HG03095 (cell line): ENCODE data around the gene BSCL2.
"Not testable (repeated sequence)": the region's sequence is repeated elsewhere in the genome, so short reads cannot be mapped to it uniquely, and the experiment has no call there.

ENCODE experiments used
- ATAC-seq: cut with Tn5 transposase; IDR thresholded peaks from one replicate; pipeline ENCODE4 v1.9.1; 2021; ENCODE audit warnings: moderate library complexity; ENCODE audit not compliant: unreplicated experiment

BSCL2 gene

DNA sequence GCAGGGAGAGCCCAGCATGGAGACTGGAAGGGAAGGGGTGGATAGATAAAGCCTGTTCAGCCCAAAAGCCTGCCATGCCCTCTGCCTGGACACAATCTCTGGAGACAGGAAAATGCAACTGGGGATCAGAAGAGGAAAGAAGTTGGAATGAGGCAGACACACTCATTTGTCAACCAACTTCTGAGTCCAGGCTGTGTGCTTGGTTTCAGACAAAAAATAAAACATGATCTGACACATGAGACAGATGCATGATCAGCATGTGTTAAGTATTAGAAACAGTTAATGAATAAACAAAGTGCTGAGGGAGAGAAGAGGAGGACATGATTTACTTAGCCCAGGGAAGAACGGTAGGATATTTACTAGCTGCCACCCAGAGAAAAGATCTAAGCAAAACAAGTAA lies 18.7 kb downstream of the BSCL2 start:
- ATAC-seq = no peak

DNA sequence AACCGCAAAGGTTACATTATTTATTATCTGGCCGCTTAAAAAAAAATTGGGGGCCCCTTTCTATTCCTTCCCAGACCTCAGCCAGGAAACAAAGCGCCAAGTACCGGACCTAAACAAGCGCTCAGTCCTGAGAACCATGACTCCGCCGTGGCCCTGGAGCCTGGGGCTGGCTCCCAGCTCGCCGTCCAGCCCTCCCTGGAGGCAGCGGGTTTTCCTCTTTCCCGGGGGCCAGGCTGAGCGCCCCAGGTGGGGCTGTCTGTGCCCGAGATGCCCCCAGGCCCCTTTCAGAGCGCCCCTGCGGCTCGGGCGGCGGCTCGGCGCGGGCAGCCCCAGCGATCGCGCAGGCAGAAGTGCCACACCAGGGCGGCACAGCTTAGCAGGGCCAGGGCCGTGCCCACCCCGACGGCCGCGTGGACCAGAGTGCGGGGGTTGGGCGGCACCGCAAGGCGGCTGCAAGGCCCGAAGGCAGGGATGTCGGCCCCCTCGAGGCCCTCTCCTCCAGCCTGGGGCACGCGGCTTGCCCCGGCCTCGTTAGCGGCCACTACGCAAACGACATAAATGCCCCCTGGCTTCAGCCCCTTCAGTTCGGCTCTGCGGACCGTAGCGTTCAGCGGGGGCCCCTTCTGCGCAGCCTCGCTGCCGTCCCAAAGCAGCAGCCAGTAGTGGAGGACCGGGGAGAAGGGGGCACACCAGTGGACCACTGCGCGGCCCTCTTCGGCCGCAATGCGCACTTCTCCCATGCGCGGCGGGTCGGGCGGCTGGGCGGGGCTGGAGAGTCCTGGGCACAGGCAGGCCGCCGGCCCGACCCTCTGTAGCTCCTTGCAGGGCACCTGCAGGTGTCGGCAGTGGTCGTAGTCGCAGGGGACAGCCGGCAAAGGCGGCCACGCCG lies 19.5 kb downstream of the BSCL2 start:
- no peak for ATAC-seq

DNA sequence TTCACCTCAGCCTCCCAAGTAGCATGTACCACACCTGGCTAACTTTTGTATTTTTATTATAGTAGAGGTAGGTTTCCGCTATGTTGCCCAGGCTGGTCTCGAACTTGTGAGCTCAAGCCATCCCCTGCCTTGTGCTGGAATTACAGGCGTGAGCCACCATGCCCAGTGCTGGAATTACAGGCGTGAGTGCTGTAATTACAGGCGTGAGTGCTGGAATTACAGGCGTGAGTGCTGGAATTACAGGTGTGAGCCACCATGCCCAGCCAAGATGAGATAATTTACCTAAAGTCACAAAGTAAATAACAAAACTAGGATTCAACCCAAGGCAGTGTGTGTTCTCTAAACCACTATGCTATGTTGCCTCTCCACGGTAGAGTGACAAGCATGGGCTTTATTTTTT lies 24.7 kb downstream of the BSCL2 start:
- ATAC-seq = no peak

DNA sequence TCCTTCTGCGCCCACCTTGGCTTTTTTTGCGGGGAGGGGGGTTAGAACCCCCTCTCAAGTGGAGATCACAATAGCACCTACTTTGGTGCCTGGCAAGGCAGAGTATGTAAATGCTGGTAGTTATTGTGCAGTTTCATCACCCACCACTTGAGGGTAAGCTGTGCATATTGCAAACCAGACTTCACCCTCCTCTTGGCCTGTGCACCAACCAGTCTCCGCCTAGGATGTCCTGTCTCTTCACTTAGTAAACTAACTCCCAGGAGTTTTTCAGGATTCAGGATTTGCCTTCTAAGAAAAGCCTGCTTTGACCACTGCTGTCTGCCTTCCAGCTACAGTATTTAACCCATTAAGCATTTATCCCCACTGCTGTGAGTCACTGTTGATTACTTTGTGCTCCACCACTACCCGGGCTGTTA lies 26.4 kb downstream of the BSCL2 start:
- ATAC-seq = peak; percentile 47

DNA sequence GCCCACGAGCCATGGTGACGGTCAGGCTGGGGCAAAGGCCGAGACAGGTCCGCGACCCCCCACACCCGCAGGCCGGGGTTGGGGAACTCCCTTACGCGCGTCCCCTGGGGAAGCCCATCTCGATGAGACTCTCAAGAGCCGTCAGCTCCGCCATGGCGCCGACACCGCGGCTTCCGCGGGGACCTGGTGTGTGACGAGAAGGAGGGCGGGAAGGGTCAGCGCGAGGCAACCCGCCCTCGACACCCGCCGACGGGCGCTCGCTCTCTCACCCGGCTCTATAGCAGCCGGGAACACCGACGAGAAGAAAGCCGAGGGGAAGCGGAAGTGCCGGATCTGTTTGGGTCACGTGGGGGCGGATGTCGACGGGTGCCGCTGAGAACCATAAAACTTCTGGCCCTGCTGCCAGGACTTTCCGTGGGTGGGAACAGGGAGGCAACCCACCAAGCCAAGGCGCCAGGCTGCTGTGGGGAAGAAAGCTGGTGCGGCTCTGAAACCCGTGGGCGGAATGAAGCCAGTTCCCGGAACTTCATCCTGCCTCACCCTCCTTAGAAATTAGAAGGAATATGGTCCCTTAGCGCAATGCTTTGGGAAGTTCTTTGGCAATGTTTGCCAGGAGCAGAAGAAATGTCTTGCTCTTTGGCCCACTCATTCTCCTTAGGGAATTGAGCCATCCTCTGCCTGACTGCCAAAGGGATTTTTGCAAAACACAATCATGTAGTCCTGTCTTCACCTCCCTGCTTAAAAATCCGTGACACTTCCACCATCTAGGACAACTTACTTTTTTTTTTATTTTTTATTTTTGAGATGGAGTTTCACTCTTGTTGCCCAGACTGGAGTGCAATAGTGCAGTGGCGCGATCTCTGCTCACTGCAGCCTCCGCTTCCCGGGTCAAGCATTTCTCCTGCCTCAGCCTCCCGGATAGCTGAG lies 28.2 kb downstream of the BSCL2 start, which contains the start of gene UBXN1:
Gene UBXN1 (minus strand): TSS at position 304 of the 927 bp plus-strand sequence. CDS start 150 bp downstream, at position 154.
- peak; percentile 73 for ATAC-seq

DNA sequence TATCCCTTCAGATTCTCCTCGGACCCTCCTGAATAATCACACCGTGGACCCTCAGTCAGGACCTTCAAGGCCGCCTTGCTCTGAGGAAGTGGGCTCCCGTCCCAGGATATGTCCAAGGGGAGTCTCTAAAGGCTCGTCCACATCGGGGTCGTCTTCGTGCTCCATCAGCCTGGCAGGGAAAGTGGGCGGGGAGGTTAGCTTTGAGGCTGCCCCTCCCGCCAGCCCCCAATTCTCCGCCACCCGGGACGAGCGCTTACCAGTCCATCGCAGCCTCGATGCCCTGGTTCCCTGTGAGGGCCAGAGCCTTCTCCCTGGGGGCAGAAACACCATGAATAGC lies 28.8 kb downstream of the BSCL2 start:
- ATAC-seq = no peak

DNA sequence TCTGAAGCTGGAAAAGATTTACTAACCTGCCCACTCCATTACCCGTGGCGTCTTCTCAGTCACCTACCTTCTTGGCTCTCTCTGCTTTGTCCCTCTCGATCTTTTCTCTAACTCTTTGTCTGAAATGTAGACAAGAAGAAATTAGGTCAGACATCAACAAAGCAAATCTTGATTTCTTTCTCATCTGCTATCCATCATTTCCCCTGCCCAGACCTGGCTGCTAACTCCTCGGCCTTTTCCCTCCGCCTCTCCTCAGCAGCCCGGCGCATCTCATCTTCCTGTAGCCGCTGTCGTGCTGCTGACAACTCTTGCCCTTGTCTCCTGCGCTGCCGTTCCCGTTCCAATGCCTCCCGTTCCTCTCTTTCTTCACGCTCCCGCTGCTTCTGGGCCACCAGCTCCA lies 29.5 kb downstream of the BSCL2 start:
- no peak for ATAC-seq

DNA sequence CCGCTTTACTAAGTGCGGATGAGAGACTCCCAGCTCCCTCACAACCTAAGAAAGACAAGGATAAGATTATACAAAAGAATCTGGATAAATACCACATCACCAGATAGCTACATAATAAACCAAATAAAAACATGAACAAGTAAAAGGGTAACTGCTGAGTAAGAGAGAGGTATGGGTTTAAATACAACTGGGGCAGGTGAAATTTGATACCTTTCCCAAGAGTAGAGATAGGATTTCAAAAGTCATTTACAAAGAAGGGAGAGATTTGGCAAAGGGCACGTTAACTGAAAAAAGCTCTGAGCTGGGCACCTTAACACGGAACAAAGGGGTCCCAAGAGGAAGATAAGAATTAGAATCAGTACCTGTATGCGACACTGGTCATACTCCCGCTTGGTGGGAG lies 30.1 kb downstream of the BSCL2 start:
- ATAC-seq = no peak

DNA sequence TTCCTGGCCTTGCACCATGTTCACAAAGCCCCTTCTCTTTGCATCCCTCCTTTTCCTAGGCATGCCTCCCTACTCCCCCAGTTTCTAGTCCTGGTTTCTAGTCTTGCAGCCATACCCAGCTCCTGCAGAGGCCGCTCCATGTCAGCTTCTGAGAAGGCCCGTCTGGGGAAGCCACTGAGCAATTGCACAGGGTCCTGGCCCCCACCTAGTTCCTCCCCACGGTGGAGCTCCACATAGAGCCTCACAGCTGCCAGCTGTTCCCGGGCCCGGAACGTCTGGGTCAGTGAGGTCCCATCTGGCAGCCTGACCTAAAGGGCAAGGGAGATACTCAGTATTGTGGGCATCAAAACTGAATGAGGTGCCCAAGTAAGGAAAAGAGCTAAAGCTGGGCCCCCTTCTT lies 30.5 kb downstream of the BSCL2 start:
- no peak for ATAC-seq

DNA sequence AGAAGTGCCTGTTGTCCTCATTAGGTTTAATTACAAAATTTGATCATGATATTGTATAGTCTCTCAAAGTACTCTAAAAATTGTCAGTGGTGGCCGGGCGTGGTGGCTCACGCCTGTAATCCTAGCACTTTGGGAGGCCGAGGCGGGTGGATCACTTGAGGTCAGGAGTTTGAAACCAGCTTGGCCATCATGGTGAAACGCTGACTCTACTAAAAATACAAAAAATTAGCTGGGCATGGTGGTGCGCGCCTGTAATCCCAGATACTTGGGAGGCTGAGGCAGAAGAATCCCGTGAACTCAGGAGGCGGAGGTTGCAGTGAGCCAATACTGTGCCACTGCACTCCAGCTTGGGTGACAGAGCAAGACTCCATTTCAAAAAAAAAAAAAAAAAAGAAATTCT lies 31.8 kb downstream of the BSCL2 start:
- not testable (repeated sequence) for ATAC-seq

DNA sequence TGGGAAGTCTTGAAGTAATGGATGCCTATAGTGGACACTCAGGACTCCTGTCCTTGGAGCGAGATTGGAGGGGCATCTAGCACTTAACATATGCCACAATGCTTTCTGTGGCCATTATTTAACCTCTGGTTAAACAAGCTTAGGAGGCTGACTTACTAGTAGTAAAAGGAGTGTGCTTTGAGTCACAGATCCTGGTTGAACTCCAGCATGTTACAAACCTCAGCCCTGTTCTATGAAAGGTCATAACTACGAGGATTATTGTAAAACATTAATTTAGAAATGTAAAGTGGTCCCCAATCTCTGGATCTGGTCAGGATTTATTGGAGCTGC lies 34.1 kb downstream of the BSCL2 start:
- ATAC-seq = no peak

DNA sequence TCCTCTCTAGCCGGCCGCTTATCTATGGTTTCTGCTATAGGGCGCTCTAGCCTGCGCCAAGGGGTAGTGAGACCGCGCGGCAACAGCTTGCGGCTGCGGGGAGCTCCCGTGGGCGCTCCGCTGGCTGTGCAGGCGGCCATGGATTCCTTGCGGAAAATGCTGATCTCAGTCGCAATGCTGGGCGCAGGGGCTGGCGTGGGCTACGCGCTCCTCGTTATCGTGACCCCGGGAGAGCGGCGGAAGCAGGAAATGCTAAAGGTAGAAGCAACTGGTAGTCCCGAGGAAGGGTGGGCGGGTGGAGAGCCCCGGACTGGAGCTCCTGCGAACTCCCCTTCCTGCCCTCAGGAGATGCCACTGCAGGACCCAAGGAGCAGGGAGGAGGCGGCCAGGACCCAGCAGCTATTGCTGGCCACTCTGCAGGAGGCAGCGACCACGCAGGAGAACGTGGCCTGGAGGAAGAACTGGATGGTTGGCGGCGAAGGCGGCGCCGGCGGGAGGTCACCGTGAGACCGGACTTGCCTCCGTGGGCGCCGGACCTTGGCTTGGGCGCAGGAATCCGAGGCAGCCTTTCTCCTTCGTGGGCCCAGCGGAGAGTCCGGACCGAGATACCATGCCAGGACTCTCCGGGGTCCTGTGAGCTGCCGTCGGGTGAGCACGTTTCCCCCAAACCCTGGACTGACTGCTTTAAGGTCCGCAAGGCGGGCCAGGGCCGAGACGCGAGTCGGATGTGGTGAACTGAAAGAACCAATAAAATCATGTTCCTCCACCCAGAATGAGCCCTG lies 35.4 kb downstream of the BSCL2 start, which contains the start of the genes LBHD1 and UQCC3:
Gene LBHD1 (minus strand): TSS at position 660 of the 782 bp plus-strand sequence. CDS start 2,236 bp downstream, outside the sequence.
Gene UQCC3 (plus strand): TSS at position 66 of the 782 bp plus-strand sequence. CDS start 73 bp downstream, at position 139.
- peak; percentile 48 for ATAC-seq

DNA sequence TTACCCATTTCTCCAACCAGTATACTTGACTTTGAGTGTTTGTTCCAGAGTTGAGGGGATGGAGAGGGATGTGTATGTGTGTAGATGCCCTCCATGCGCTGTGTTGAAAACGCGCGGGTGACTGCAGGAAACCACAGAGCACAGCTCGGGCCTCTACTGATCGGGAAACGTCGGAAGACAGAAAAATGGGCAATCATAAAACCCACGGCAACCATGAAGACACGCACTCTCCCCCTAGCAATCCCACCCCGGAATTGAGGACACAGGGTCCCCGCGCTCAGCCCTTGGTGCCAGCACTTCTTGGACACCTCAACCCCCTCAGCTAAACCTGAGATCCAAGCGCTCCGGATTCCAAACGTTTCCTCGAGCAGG lies 36.0 kb downstream of the BSCL2 start:
- ATAC-seq = peak; percentile 11

DNA sequence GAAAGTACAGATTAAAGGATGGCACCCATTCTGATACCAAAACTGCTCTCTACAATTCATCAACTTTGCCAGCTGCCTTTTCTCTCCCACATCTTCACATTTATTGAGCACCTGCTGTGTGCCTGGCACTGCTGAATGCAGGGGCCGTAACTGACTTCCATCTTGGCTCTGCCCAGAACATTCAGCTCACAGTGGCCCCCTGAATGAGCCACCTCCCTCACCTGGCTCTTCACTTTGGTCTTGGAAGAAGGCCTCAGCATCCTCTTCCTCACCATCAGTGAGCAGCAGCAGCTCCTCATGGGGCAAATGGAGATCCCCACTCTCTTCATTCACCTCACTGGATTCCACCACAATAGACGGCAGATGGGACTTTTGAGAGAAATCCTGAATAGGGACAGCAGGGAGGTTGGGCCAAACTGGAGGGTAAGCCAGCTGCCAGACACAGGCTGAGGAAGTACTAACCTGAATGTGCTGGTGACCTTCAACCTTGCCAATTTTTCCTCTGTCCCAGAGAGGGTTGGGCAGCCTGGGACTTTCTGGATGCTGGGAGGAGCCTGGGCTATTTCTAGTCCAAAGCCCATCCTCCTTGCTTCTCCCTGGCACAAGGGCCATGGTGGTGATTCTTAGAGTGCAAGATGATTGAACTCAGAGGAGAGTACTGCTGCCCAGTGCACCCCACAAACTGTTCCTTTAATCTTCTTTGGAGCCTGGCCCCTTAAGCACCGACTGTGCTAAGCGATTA lies 37.6 kb downstream of the BSCL2 start:
- ATAC-seq = no peak

DNA sequence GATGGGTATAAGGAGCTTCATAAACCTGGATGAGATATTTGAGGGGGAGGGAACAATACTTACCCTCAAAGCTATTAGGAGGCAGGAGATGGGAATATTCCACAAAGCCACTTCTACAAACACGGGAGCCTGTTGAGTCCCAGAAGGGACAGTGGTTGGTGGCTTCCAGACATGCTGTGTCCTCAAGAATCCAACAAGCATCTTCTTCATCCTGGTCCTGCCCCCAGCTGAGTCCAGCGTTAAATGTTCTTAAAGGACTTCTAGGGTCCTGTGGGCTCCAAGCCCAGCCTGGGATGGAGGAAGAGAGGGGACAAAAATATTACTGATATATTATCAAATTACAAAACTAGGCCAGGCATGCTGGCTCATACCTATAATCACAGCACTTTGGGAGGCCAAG lies 39.8 kb downstream of the BSCL2 start:
- no peak for ATAC-seq

DNA sequence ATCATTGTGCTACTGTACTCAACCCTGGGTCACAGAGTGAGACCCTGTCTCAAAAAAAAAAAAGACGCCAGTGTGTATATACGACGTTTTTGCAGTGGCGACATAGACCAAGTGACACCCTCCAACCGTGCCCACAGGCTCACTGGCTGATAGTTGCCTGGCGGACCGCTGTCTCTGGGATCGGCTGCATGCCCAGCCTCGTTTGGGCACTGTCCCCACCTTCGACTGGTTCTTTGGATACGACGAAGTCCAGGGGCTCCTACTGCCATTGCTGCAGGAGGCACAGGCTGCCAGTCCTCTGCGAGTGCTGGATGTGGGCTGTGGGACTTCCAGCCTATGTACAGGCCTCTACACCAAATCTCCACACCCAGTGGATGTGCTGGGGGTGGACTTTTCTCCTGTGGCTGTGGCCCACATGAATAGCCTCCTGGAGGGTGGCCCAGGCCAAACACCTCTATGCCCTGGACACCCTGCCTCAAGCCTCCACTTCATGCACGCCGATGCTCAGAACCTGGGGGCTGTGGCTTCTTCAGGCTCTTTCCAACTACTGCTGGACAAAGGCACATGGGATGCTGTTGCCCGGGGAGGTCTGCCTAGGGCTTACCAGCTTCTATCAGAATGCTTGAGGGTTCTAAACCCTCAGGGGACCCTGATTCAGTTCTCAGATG lies 40.8 kb downstream of the BSCL2 start:
- no peak for ATAC-seq

DNA sequence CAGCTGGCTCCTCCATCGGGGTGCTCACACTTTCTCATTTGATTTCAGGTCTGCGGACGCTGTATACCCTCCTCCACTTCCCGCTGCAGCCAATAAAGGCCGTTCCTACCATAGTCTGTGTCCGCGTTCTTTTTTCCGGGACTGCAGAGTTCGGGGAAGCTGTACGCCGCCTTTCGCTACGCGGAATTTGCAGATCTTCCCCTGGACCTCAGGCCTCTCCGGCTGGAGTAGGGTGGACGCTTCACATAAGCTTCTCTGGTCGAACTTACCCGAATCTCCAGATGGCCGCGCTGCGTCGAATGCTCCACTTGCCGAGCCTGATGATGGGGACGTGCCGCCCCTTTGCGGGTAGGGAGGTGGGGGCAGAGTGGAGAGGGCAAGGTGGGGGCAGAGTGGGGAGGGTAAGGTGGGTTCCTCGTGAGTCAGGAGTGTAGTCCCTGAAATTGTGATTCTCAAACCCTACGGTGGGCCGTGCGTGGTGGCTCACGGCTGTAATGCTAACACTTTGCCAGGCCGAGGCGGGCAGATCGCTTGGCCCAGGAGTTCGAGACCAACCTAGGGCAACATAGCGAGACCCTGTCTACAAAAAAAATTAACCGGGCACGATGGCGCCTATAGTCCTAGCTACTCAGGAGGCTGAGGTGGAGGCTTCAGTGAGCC lies 41.5 kb downstream of the BSCL2 start:
- peak; percentile 13 for ATAC-seq

DNA sequence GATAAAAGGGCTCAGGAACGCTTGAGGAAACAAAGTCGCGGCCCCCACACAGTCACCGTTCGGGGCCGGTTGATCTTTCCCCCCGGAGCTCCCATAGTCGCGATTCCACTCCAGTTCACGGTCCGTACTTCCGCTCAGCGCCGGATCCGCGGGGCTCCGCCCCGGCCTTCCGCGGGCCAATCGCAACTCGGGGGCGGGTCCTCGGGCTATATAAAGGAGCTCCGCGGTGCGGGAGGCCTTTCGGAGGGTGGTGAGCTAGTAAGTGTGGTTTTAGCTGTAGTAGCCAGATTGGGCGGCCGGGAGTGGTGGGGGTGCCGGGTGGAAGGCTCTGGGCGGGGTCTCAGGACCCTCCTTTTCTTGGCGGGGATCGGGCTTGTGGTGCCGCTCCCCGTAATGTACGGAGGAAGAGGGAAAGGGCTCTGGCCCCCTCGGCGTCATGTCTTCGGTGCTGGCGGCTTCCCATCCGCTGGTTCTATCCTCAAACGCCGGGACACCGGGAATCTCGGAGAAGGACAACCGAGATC lies 42.1 kb downstream of the BSCL2 start, which contains the start of the genes C11orf98 and CSKMT:
Gene C11orf98 (minus strand): TSS at position 136 of the 524 bp plus-strand sequence. CDS start 41 bp downstream, at position 95.
Gene CSKMT (plus strand): TSS at position 238 of the 524 bp plus-strand sequence. CDS start 568 bp downstream, outside the sequence.
- ATAC-seq = peak; percentile 66
